GM12873 (cell line): Measurements from ENCODE around the gene TMIE.

Experiments
- TF ChIP-seq, protein P1 (sequence below): IDR thresholded peaks from 2 replicates; pipeline ENCODE4 v1.5.1; 2012; ENCODE audit warnings: low read depth, mild to moderate bottlenecking, moderate library complexity, low read length, control low read depth; ENCODE audit not compliant: insufficient read depth; ENCODE audit errors: missing control alignments

TMIE gene

DNA sequence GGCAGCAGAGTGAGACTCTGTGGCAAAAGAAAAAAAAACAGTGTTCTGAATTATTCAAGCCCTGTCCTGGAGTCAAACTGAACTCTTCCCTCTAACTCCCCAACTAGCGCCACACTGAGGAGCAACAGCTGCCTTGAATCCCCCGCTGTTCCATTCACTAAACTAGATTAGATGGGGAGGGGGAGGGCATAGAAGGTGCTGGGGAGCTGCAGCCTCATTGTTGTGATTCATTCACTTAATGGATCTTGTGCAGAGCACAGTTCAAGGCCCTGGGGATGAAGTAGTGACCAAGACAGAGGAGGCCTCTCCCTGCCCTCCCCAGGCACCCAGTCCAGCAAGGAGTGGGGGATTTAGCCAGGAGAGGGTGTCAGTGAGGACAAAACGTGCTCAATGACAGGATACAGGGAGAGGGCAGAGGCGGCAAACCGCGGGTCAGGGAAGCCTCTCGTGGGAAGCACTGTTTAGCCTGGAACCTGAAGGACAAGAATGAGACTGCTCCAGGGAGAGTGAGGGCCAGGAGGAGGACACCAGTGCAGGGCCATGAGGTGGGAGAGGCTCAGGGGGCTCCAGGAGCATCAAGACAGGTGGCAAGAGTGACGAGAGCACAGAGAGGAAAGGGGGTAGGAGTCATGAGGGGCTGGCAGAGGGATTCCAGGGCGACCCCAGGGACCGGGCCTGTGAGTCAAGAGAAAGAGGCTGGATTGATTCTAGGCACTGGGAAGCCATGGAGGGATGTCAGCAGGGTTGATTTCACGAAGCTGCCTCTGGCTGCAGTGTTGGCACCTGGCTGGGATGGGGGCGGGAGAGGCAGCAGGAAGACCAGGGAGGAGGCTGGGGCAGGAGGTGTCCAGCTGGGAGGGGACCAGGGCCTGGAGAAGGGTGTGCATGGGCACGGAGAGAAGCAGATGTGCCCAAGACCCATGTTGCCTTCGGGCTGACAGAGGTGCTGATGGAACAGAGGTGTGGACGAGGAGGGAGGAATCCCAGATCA, 39.1 kb upstream of the TMIE start:
- TF ChIP-seq, protein P1, sequence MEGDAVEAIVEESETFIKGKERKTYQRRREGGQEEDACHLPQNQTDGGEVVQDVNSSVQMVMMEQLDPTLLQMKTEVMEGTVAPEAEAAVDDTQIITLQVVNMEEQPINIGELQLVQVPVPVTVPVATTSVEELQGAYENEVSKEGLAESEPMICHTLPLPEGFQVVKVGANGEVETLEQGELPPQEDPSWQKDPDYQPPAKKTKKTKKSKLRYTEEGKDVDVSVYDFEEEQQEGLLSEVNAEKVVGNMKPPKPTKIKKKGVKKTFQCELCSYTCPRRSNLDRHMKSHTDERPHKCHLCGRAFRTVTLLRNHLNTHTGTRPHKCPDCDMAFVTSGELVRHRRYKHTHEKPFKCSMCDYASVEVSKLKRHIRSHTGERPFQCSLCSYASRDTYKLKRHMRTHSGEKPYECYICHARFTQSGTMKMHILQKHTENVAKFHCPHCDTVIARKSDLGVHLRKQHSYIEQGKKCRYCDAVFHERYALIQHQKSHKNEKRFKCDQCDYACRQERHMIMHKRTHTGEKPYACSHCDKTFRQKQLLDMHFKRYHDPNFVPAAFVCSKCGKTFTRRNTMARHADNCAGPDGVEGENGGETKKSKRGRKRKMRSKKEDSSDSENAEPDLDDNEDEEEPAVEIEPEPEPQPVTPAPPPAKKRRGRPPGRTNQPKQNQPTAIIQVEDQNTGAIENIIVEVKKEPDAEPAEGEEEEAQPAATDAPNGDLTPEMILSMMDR, result no peak

DNA sequence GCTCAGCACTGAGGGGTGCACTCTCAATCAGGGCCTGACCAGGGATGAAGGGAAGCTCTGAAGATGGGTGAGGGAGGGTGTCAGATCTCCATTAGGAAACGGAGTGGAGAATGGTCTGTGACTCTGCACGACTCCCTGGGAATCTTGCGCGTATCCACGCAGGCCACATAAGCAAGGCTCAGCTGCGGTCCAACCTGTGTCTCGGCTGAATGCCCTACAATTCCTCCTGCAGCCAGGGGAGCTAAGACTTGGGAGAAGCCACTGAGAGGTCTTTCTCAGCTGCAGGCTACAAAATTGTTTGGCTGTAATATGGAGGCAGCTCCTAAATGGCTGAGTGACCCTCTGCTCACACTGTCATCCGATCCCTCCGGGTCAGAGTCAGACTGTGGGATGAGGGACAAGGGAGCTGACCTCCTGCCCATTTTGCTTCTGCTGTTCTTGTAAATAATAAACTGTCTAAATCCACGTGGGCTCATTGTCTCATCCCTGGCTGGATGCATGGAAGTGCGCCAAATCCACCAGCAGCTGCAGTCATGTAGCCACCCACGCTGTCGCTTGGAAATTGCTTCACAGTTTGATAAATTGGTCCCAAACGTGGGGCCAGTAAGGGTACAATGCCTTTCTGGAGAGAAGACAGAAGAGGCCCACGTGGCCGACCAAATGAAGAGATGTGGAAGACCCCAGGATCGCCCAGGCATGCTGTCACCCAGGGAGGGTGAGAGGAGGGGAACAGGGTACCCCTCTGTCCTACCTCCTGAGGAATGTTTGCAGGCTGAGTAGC, 38.2 kb upstream of the TMIE start:
- TF ChIP-seq, protein P1, result no peak

DNA sequence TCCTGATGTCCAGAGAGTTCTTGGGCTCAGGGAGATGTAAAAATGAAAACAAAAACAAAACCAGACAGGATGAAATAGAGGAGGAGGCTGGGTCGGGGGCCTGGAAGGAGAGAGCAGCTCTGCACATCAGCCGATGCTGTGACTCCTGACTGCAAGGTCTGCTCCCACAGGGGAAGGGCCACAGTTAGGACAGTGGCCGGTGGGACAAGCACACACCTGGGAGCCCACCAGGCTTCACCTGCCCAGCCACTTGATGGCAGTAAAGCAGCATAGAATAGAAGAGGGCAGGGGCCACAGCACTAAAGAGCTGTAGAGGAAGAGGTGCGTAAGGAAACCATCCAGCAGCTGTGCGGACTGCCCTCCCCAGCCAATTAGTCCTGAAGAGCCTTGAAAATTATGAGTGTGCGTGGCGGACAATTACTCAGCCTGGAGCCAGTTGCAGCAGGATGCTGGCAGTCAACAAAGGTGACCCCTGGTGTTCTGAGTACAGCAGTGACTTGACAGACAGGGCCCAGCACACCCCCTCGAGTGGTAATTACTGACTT, 37.5 kb upstream of the TMIE start:
- TF ChIP-seq, protein P1, result peak; percentile 24

DNA sequence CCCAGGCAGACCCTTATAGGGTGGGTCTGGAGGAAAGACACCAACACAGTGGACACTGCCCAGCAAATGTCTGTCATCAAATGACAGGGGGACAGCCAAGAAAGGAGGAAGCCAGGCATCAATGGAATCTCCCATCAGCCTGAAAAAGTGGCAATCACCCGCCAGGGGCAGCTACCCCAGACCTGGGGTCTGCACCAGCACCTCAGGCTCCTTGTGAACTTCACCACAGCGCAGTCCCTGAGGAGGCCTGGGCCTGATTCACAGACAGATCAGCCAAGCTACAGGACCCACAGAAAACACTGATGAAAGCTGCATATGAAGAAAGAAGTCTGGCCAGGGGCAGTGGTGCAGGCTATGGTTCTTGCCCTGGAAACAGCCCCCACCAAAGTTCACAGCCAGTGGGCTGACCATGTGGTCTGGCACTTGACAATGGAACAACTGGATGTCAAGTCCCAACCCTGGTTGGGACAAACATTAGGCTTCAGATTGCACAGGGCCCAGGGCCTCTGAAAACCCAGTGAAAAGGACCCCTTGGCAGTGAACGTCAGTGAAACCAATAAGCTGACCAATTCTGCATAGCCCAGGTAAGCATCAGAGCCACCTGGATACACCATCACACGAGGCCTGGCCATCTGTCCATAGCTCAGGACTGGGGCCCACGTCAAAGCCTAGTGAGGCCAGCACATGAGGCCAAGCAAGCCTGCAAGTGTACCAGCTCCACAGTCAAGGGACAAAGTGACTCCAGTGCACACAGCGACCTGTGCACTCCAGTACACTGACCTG, 36.8 kb upstream of the TMIE start:
- TF ChIP-seq, protein P1, result no peak

DNA sequence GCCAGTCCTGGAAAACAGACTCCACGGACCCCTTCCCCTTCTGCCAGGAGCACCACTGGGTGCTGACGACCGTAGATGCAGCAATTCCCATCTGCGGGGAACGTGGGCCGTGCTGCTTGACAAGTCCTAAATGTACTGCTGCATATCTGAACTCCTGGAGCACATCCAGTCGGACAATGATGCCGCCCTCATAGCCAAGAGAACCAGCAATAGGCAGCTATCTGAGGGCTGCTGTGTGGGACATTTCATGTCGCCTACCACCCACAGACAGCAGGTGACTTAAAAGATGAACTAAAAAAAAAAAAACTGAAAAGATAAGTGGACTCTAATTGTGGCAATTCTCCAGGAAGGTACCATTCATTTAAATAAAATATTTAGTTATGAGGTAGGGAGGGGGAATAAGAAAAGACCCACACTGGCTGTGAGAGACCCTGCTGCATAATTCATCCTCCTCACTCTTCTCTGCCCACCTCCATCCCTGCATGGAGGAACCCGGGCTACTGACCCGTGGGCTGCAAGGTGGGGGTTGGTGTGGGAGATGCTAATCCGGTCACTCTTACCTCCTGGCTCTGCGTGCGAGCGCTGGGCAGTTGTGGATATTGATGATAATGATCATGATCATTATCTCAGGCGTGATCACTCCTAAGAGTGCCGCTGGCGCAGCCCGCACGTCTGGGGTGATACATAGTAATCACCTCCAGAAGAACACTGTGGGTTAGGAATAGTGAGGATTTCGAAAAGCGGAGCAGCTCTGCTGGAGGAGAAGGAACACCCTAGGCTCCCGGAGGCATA, 36.0 kb upstream of the TMIE start:
- TF ChIP-seq, protein P1, result no peak

DNA sequence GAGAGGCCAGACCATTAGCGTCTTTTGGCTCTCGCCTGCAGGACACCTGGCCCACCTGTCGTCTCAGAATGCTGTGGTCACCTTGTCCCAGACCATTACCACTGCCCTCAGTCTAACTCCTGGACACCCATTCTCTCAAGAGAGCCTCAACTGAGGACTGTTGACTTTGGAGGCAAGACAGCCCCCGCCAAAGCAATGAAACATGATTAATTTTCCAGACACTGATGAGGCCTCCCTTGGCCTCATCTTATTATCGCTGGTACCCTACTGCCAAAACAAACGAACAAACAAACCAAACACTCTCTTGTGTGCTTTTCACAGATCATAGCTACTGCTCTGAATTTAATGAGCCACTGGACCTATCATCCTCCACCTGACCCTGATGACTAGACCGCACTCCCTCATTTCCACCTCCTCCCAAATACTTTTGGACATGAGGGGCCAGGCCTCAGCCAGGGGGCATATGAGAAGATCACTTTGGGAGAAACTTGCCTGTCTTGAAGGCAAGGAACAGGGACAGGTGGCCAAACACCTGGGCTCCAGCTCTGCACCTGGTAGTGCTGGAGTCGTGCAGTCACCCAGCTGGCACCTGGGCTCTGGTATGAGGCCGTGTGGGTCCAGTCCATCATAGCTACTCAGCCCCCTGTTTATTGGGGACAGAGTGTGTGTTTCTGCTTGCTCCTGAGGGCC, 35.3 kb upstream of the TMIE start:
- TF ChIP-seq, protein P1, result no peak
